ENCODE data around the gene RAB40A.

- TF ChIP-seq CTCF (IDR thresholded peaks at IDR 0.05): no peak
- no peak for TF ChIP-seq POLR2A (IDR thresholded peaks at IDR 0.05)
- no peak for TF ChIP-seq POLR2AphosphoS5 (IDR thresholded peaks at IDR 0.05; ENCODE audit: insufficient read depth in 1 of 2, low read depth in 1 of 2)
Measured at GRCh38 chrX:103565197-103565596, 45.9 kb upstream of the RAB40A start.

All from vagina (tissue), 2 donors.